ENCODE measurements around the gene CACNA2D1. TPM values are rescaled to one million over a fixed set of nuclear protein-coding genes. Genes with fewer than 3 reads are reported as not detected.

Gene CACNA2D1
- total RNA-seq, 2 experiments from 2014 or later, result not detected

DNA sequence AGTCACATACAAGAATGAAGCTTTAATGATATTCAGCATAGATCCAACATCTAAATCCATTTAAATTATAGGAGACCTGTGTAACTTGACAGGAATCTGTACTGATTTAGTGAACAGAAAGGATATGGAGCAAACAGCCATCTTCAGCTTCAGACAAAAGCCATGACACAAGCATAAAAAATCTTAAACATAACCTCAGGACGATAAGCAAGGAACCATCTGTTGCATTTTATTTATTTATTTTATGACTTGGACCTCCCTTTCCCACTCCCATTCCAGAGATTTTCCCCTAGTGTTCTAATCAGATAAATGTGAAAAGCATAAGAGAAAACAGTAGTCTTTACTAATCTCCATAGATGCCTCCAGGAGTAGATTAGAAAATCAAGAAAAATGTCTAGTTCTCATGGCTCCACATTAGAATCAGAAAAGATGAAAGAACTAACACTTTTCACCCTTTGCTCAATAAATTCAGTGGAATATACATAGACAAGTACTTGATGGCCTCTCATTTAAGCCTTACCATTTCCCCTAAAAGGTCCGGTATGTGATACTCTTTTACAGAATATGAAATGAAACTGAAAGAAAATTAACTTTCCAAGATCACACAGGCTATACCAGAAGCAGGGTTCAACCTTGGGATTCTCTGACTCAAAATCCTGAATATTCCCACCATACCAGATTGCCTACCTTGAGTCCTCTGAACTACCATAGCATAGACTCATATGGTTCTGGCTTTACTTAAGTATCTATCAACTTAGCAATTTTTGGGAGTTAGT, 15.2 kb downstream of the CACNA2D1 start:
- ChIA-PET CTCF (no interaction called here), POLR2A (no interaction called here)
- no peaks in the 10 kb centered on the region for H3K27me3 Mint-ChIP-seq
- H3K27ac Mint-ChIP-seq, result no peak overlapping the region
- no peak overlapping the region for H3K4me3 Mint-ChIP-seq
- H3K36me3 Mint-ChIP-seq (ENCODE audit: low read depth), result no peaks in the 10 kb centered on the region
- H3K9me3 Mint-ChIP-seq, result no peaks in the 10 kb centered on the region
- DNase-seq, result no peak
- H3K4me1 Mint-ChIP-seq, result no peaks in the 10 kb centered on the region

DNA sequence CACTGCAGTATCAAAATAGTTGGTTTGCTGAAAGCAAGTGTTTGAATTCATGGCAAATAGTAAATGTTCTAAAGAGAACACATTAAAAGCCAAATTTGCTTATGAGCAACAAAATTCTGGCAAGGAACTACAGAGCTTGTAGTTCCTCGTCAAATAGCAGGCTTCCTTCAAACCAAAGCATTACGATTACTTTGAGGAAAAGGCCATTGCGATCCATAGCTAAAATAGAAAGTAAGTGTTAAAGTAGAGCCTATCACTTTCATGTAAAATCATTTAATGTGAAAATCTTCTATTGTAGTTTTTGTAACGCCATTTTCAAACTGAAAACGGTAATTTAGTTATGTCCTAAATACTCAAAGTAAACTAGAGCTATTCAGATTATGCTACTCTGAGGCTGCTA, 20.1 kb downstream of the CACNA2D1 start:
- Mint-ChIP-seq H3K9me3 (peaks cover under 1% of the 10 kb centered on the region), H3K4me1 (no peaks in the 10 kb centered on the region), H3K4me3 (no peak overlapping the region), H3K36me3 (ENCODE audit: low read depth) (no peaks in the 10 kb centered on the region), H3K27ac (no peak overlapping the region), H3K27me3 (no peaks in the 10 kb centered on the region)
- no peak for DNase-seq
- ChIA-PET POLR2A (no interaction called here), CTCF (no interaction called here)

DNA sequence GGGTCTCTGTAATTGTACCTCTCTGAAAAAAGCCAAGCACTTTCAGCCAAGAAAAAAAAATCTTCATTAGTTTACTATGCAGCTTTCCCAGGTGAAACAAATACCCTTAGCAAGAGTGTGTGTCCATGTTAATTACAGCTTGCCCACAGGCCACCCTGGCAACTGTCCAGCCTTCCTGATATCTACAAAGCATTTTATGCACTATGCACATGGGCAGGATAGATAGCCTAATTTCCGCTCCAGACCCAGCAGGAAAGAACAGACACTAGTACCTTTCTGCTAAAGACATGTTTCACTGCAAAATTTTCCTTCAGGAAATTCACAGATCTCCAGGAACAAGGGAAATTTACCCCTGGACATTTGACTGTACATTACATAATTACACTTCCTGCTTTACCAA, 24.4 kb downstream of the CACNA2D1 start:
- H3K27me3 Mint-ChIP-seq, result no peaks in the 10 kb centered on the region
- DNase-seq, result no peak
- H3K27ac Mint-ChIP-seq, result no peak overlapping the region
- H3K4me3 Mint-ChIP-seq, result no peak overlapping the region
- no peaks in the 10 kb centered on the region for H3K4me1 Mint-ChIP-seq
- peaks cover 4% of the 10 kb centered on the region for H3K9me3 Mint-ChIP-seq
- H3K36me3 Mint-ChIP-seq (ENCODE audit: low read depth), result no peaks in the 10 kb centered on the region
- ChIA-PET CTCF (no interaction called here), POLR2A (no interaction called here)

DNA sequence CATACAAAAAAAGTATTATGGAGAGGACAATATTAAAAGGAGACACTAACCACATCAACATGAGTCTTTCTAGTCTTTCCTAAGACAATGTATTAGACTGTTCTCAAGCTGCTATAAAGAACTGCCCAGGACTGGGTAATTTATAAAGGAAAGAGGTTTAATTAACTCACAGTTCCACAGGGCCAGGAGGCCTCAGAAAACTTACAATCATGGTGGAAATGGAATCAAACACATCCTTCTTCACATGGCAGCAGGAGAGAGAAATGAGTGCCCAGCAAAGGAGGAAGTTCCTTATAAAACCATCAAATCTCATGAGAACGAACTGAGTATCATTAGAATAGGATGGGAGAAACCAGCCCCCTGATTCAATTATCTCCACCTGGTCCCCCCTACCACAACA, 25.7 kb downstream of the CACNA2D1 start:
- ChIA-PET CTCF (no interaction called here), POLR2A (no interaction called here)
- H3K9me3 Mint-ChIP-seq, result peaks cover 4% of the 10 kb centered on the region

DNA sequence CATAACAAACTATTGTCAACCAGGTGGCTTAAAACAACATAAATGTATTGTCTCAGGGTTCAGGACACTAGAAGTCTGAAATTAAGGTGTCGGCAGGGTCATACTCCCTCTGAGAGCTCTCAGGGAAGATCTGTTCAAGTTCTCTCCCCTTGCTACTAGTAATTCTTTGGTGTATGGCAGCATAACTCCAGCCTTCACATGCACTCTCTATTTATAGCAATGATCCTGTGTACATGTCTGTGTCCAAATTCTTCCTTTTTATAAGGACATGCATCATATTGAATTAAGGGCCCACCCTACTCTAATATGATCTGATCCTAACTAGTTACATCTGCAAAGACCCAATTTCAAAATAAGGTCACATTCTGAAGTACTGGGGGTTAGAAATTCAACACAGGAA, 27.2 kb downstream of the CACNA2D1 start:
- Mint-ChIP-seq H3K27me3 (no peaks in the 10 kb centered on the region), H3K9me3 (peaks cover 4% of the 10 kb centered on the region)

More for the DNA sequence above, 25.7 kb downstream of the CACNA2D1 start:
- H3K27ac Mint-ChIP-seq, result no peak overlapping the region
- no peaks in the 10 kb centered on the region for H3K4me1 Mint-ChIP-seq
- H3K4me3 Mint-ChIP-seq, result no peak overlapping the region
- no peaks in the 10 kb centered on the region for H3K36me3 Mint-ChIP-seq (ENCODE audit: low read depth)
- no peak for DNase-seq
- H3K27me3 Mint-ChIP-seq, result no peaks in the 10 kb centered on the region

DNA sequence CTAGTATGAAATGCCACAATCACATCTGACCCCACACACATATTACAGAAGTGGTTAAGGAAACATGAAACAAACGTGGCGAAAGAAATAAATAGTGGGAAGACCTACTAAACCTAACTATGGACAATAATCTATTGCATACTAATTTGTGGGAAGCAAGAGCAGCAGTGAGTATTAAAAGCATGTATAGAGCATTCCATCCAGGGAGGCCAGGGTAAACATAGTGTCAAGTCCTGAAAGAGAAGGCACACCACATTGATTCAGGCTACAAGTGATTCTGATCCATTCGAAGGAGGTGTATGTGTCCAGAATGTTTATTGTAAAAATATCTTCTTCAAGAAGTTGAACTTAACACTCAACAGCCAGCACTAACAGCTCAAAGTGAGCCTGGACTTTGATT, 29.2 kb downstream of the CACNA2D1 start:
- H3K27ac Mint-ChIP-seq, result no peak overlapping the region
- CTCF ChIA-PET, result no interaction called here
- H3K36me3 Mint-ChIP-seq (ENCODE audit: low read depth), result no peaks in the 10 kb centered on the region
- peaks cover 4% of the 10 kb centered on the region for H3K9me3 Mint-ChIP-seq
- DNase-seq, result no peak
- H3K4me1 Mint-ChIP-seq, result no peaks in the 10 kb centered on the region
- POLR2A ChIA-PET, result no interaction called here
- no peak overlapping the region for H3K4me3 Mint-ChIP-seq
- H3K27me3 Mint-ChIP-seq, result no peaks in the 10 kb centered on the region

More for the DNA sequence above, 27.2 kb downstream of the CACNA2D1 start:
- ChIA-PET CTCF (no interaction called here), POLR2A (no interaction called here)
- no peak overlapping the region for H3K27ac Mint-ChIP-seq
- H3K4me3 Mint-ChIP-seq, result no peak overlapping the region
- no peak for DNase-seq
- no peaks in the 10 kb centered on the region for H3K4me1 Mint-ChIP-seq
- H3K36me3 Mint-ChIP-seq (ENCODE audit: low read depth), result no peaks in the 10 kb centered on the region

DNA sequence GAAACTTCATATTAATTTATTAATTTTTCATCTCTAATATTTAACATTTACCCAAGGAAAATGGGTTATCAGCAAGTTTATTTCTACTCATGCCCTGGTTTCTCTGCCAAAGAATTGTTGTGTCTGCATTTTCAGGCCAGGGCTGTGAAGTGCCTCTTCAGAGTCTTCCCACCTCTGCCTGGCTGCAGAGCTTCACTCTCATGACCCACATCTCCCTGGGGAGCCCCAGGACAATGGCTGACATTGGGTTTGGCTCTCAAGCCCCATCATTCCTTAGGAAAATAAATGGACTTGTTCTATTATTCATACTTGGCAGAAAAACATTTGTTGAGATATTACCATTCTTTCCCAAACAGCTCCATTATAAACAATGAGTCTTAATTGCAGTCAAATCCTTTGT, 30.3 kb downstream of the CACNA2D1 start:
- peaks cover 2% of the 10 kb centered on the region for H3K9me3 Mint-ChIP-seq
- no peaks in the 10 kb centered on the region for H3K36me3 Mint-ChIP-seq (ENCODE audit: low read depth)
- no peak overlapping the region for H3K4me3 Mint-ChIP-seq
- H3K27ac Mint-ChIP-seq, result no peak overlapping the region
- ChIA-PET CTCF (no interaction called here), POLR2A (no interaction called here)
- no peak for DNase-seq
- no peaks in the 10 kb centered on the region for H3K4me1 Mint-ChIP-seq
- H3K27me3 Mint-ChIP-seq, result no peaks in the 10 kb centered on the region

DNA sequence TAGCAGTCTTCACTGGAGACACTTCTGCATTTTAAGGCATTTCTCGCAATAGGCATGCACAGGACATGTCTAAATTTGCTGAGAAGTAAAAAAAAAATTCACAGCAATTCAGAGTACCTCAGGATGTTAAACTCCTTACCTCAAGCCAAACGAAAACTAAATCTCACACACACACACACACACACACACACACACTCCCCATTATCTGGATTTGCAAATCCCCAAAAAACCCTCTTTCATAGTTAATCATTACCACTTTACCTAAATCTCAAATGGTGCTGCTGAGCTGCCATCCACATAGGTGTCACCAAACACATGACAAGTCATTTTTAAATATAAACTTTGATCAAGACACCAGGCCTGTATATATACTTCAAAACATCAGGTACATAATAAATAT, 31.8 kb downstream of the CACNA2D1 start:
- no peaks in the 10 kb centered on the region for H3K27me3 Mint-ChIP-seq
- no peaks in the 10 kb centered on the region for H3K4me1 Mint-ChIP-seq
- H3K27ac Mint-ChIP-seq, result no peak overlapping the region
- peaks cover 2% of the 10 kb centered on the region for H3K9me3 Mint-ChIP-seq
- DNase-seq, result no peak
- POLR2A ChIA-PET, result no interaction called here
- H3K4me3 Mint-ChIP-seq, result no peak overlapping the region
- no peaks in the 10 kb centered on the region for H3K36me3 Mint-ChIP-seq (ENCODE audit: low read depth)
- CTCF ChIA-PET, result no interaction called here

DNA sequence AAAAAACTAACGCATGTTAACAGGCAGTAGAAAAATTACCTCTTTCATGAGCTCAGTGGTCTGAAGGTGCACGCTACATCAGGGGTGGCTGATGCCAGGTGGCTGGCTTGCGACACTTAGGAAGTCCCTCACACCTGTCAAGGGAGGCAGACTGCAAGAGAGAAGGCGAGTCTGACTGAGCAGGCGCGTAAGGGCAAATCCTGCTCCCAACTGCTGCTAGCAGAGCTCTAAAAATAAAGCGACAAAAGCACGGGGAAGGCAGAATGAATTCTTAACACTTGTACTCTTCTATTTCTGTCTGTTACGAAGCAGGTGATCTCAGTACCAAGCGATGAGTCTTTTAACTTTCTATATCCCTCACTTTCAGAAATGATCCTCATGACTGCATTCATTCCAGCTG, 33.1 kb downstream of the CACNA2D1 start:
- Mint-ChIP-seq H3K4me3 (no peak overlapping the region), H3K27ac (no peak overlapping the region), H3K27me3 (no peaks in the 10 kb centered on the region), H3K4me1 (no peaks in the 10 kb centered on the region), H3K9me3 (no peaks in the 10 kb centered on the region), H3K36me3 (ENCODE audit: low read depth) (no peaks in the 10 kb centered on the region)
- CTCF ChIA-PET, result no interaction called here
- no peak for DNase-seq
- POLR2A ChIA-PET, result no interaction called here

DNA sequence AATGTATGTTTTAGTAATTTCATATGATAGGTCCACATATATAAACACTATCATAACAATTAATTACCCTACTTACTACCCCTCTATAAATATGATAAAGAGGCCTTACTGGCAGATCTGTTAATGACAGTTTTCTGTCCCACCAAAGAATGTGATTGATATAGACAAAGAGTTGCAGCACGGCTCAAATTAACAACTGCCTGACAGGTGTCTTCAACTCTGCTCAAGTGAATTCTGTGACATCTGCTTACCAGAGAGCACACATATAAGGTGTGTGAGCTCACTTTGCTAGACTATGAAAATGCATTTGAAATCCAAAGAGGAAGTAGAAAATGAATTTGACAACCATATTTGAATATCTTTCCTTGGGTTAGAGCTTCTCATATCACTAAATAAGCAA, 36.6 kb downstream of the CACNA2D1 start:
- no peak overlapping the region for H3K4me3 Mint-ChIP-seq
- no peak for DNase-seq
- no peaks in the 10 kb centered on the region for H3K27me3 Mint-ChIP-seq
- ChIA-PET POLR2A (no interaction called here), CTCF (no interaction called here)
- no peak overlapping the region for H3K27ac Mint-ChIP-seq
- no peaks in the 10 kb centered on the region for H3K36me3 Mint-ChIP-seq (ENCODE audit: low read depth)
- peaks cover 3% of the 10 kb centered on the region for H3K9me3 Mint-ChIP-seq
- no peaks in the 10 kb centered on the region for H3K4me1 Mint-ChIP-seq

DNA sequence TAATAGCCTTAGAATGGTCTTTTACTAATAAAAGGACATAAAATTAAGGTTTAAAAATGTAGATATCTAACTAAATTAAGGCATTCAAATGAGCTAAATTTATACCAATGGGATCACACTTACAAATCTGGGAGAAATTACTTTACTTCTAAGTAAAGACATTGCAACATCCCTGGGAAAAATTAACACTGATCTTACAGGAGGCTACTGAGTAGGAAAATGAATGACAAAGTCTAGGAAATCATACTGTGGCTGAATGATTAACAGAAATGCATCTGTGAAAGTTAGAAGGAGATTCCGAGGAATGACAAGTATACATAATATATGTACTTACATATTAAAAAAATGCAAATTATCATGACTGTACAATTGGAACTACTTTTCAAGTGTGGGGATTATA, 38.3 kb downstream of the CACNA2D1 start:
- POLR2A ChIA-PET, result no interaction called here

DNA sequence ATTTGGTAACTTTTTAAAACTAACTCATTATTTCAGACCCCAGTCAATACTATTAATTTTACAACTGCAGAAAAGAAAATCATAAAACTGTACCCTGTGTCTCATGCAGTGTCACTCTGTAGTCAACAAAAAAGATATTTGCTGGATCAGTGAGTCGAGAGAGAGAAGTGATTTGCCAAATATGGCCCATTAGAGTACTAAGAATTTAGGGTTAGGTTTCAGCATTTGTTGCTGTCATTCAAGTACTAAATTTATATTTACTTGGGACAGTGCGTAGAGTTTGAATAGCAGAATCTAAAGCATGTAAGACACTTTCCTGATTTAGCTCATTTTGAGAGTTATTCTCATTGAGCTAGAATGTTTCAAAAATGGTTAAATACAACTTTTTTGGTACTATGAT, 38.9 kb downstream of the CACNA2D1 start:
- H3K27me3 Mint-ChIP-seq, result no peaks in the 10 kb centered on the region

More for the DNA sequence above, 38.3 kb downstream of the CACNA2D1 start:
- CTCF ChIA-PET, result no interaction called here
- Mint-ChIP-seq H3K27ac (no peak overlapping the region), H3K9me3 (peaks cover 4% of the 10 kb centered on the region), H3K27me3 (no peaks in the 10 kb centered on the region), H3K4me1 (no peaks in the 10 kb centered on the region), H3K4me3 (no peak overlapping the region), H3K36me3 (ENCODE audit: low read depth) (no peaks in the 10 kb centered on the region)
- DNase-seq, result no peak

DNA sequence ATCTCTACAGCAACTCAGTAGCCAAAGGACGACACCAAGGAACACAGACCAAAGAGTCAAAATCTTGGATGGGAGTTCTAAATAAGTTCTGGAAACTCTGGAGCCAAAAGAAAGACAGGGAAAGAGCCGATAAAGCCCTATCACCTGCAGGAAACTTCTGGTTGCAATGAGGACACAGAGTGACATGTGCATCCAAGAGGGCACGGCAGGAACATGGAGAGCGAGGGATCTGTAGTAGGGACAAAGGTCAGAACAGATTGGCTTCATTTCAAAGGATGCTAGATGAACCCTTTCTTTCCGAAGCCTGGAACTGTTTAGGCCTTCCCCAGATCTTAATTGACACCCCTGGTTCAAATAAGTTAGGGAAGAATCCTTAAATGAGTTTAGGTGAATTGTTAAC, 39.5 kb downstream of the CACNA2D1 start:
- CTCF ChIA-PET, result no interaction called here
- no peak overlapping the region for H3K27ac Mint-ChIP-seq

More for the DNA sequence above, 38.9 kb downstream of the CACNA2D1 start:
- no peak overlapping the region for H3K4me3 Mint-ChIP-seq
- H3K36me3 Mint-ChIP-seq (ENCODE audit: low read depth), result no peaks in the 10 kb centered on the region
- DNase-seq, result no peak
- no peaks in the 10 kb centered on the region for H3K4me1 Mint-ChIP-seq
- peaks cover 6% of the 10 kb centered on the region for H3K9me3 Mint-ChIP-seq
- ChIA-PET POLR2A (no interaction called here), CTCF (no interaction called here)
- no peak overlapping the region for H3K27ac Mint-ChIP-seq

DNA sequence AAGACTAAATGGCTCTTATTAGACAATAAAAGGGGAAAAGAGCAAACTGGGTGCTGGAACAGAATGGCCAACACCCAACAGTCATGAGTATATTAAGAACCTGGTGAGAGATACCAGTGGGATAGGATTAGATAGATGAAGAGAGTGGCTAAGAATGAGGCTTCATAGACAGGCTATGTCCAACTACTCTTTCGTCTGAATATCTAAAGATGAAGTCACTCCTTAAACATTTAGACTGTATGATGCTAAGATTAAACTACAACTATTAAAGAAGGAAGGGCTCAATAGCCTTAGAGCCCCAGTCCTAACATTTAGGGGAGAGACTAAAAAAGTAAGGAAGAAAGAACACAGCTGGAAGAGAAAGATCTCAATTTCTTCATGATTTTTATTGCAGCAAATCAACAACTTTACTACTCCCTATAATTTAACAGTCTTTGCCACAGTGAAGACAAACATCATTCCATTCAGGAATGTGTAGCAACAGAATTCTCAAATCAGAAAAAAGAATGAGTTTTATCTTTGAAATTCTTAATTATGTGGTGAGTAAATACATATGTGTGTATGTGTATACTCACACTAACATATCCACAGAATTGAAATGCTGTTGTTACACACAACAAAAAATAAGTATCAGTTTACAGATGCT, 45.6 kb downstream of the CACNA2D1 start:
- DNase-seq, result no peak
- Mint-ChIP-seq H3K9me3 (peaks cover 5% of the 10 kb centered on the region), H3K27me3 (no peaks in the 10 kb centered on the region), H3K36me3 (ENCODE audit: low read depth) (no peaks in the 10 kb centered on the region), H3K4me3 (no peak overlapping the region), H3K27ac (no peak overlapping the region), H3K4me1 (no peaks in the 10 kb centered on the region)
- ChIA-PET POLR2A (no interaction called here), CTCF (no interaction called here)

More for the DNA sequence above, 39.5 kb downstream of the CACNA2D1 start:
- H3K9me3 Mint-ChIP-seq, result peaks cover 7% of the 10 kb centered on the region
- no peak overlapping the region for H3K4me3 Mint-ChIP-seq
- H3K36me3 Mint-ChIP-seq (ENCODE audit: low read depth), result no peaks in the 10 kb centered on the region
- H3K27me3 Mint-ChIP-seq, result no peaks in the 10 kb centered on the region
- no peaks in the 10 kb centered on the region for H3K4me1 Mint-ChIP-seq
- POLR2A ChIA-PET, result no interaction called here
- DNase-seq, result no peak
